Measurements from ENCODE around the gene TNKS1BP1. TPM values are rescaled to one million over a fixed set of nuclear protein-coding genes. Genes with fewer than 3 reads are reported as not detected.

The TNKS1BP1 gene
- polyA plus RNA-seq, 2 donors = 114 to 249 TPM

- H3K36me3 ChIP-seq (ENCODE audit: control insufficient read depth in 2 of 2, insufficient read depth in 2 of 2, low read length in 1 of 2) = peaks cover 9 to 20% of the 10 kb centered on the region in 2 donors
- peak overlapping the region; percentile 99 for H3K27ac ChIP-seq (ENCODE audit: low read depth in 2 of 2, low read length in 1 of 2)
- no peaks in the 10 kb centered on the region for H3K27me3 ChIP-seq (ENCODE audit: control insufficient read depth in 1 of 2, insufficient read depth in 2 of 2, low read length in 2 of 2)
- H3K9me3 ChIP-seq (ENCODE audit: control insufficient read depth in 2 of 2, insufficient read depth in 1 of 2, low read depth in 1 of 2, low read length in 1 of 2) = no peaks in the 10 kb centered on the region
- peaks cover 11 to 28% of the 10 kb centered on the region in 2 donors for H3K4me1 ChIP-seq (ENCODE audit: control insufficient read depth in 2 of 2, insufficient read depth in 2 of 2, low read length in 1 of 2)
- H3K4me3 ChIP-seq (ENCODE audit: low read depth in 1 of 2, low read length in 2 of 2) = peak overlapping the region; percentile 76 to 82
- 49 to 51% methylated on average over 3 of the region's 3 CpGs for whole genome bisulfite sequencing, 2 donors
Observed at GRCh38 chr11:57323167-57323854, 1.4 kb downstream of the TNKS1BP1 start.

GRCh38 chr11:57322256-57323166 lies 2.2 kb downstream of the TNKS1BP1 start:
- WGBS, 2 donors = 15 to 20% methylated on average over 13 of the region's 13 CpGs
- peak overlapping the region; percentile 44 to 82 for H3K4me3 ChIP-seq (ENCODE audit: low read depth in 1 of 2, low read length in 2 of 2)

GRCh38 chr11:57321388-57322255 lies 3.1 kb downstream of the TNKS1BP1 start:
- Histone ChIP-seq H3K27me3 (ENCODE audit: control insufficient read depth in 1 of 2, insufficient read depth in 2 of 2, low read length in 2 of 2) (no peaks in the 10 kb centered on the region), H3K36me3 (ENCODE audit: control insufficient read depth in 2 of 2, insufficient read depth in 2 of 2, low read length in 1 of 2) (peaks cover 4 to 29% of the 10 kb centered on the region in 2 donors), H3K4me1 (ENCODE audit: control insufficient read depth in 2 of 2, insufficient read depth in 2 of 2, low read length in 1 of 2) (peaks cover 14 to 37% of the 10 kb centered on the region in 2 donors), H3K27ac (ENCODE audit: low read depth in 2 of 2, low read length in 1 of 2) (peak overlapping the region; percentile 99), H3K4me3 (ENCODE audit: low read depth in 1 of 2, low read length in 2 of 2) (peak overlapping the region; percentile 44 to 82), H3K9me3 (ENCODE audit: control insufficient read depth in 2 of 2, insufficient read depth in 1 of 2, low read depth in 1 of 2, low read length in 1 of 2) (no peaks in the 10 kb centered on the region)
- WGBS, 2 donors = 28 to 29% methylated on average over 6 of the region's 6 CpGs

More at GRCh38 chr11:57322256-57323166, 2.2 kb downstream of the TNKS1BP1 start:
- Histone ChIP-seq H3K27me3 (ENCODE audit: control insufficient read depth in 1 of 2, insufficient read depth in 2 of 2, low read length in 2 of 2) (no peaks in the 10 kb centered on the region), H3K9me3 (ENCODE audit: control insufficient read depth in 2 of 2, insufficient read depth in 1 of 2, low read depth in 1 of 2, low read length in 1 of 2) (no peaks in the 10 kb centered on the region), H3K27ac (ENCODE audit: low read depth in 2 of 2, low read length in 1 of 2) (peak overlapping the region; percentile 99), H3K36me3 (ENCODE audit: control insufficient read depth in 2 of 2, insufficient read depth in 2 of 2, low read length in 1 of 2) (peaks cover 4 to 25% of the 10 kb centered on the region in 2 donors), H3K4me1 (ENCODE audit: control insufficient read depth in 2 of 2, insufficient read depth in 2 of 2, low read length in 1 of 2) (peaks cover 11 to 31% of the 10 kb centered on the region in 2 donors)

- Histone ChIP-seq H3K9me3 (ENCODE audit: control insufficient read depth in 2 of 2, insufficient read depth in 1 of 2, low read depth in 1 of 2, low read length in 1 of 2) (no peaks in the 10 kb centered on the region), H3K27me3 (ENCODE audit: control insufficient read depth in 1 of 2, insufficient read depth in 2 of 2, low read length in 2 of 2) (no peaks in the 10 kb centered on the region), H3K36me3 (ENCODE audit: control insufficient read depth in 2 of 2, insufficient read depth in 2 of 2, low read length in 1 of 2) (peaks cover 6 to 37% of the 10 kb centered on the region in 2 donors), H3K27ac (ENCODE audit: low read depth in 2 of 2, low read length in 1 of 2) (peak overlapping the region; percentile 99), H3K4me3 (ENCODE audit: low read depth in 1 of 2, low read length in 2 of 2) (peak overlapping the region in 1 of 2 donors; percentile 82), H3K4me1 (ENCODE audit: control insufficient read depth in 2 of 2, insufficient read depth in 2 of 2, low read length in 1 of 2) (peaks cover 14 to 33% of the 10 kb centered on the region in 2 donors)
- 56 to 74% methylated on average over 2 of the region's 2 CpGs for WGBS, 2 donors
Observed at GRCh38 chr11:57320719-57321387, 3.9 kb downstream of the TNKS1BP1 start.

GRCh38 chr11:57320067-57320718 lies 4.6 kb downstream of the TNKS1BP1 start:
- WGBS, 2 donors = 74 to 75% methylated on average over 21 to 22 of the region's 22 CpGs

GRCh38 chr11:57318178-57318577 lies 6.6 kb downstream of the TNKS1BP1 start:
- H3K4me1 ChIP-seq (ENCODE audit: control insufficient read depth in 2 of 2, insufficient read depth in 2 of 2, low read length in 1 of 2) = peaks cover 16 to 28% of the 10 kb centered on the region in 2 donors
- H3K9me3 ChIP-seq (ENCODE audit: control insufficient read depth in 2 of 2, insufficient read depth in 1 of 2, low read depth in 1 of 2, low read length in 1 of 2) = no peaks in the 10 kb centered on the region
- no peaks in the 10 kb centered on the region for H3K27me3 ChIP-seq (ENCODE audit: control insufficient read depth in 1 of 2, insufficient read depth in 2 of 2, low read length in 2 of 2)
- peak overlapping the region in 1 of 2 donors; percentile 57 for H3K27ac ChIP-seq (ENCODE audit: low read depth in 2 of 2, low read length in 1 of 2)
- H3K36me3 ChIP-seq (ENCODE audit: control insufficient read depth in 2 of 2, insufficient read depth in 2 of 2, low read length in 1 of 2) = peaks cover 9 to 60% of the 10 kb centered on the region in 2 donors
- H3K4me3 ChIP-seq (ENCODE audit: low read depth in 1 of 2, low read length in 2 of 2) = no peak overlapping the region
- 51 to 52% methylated on average over 2 of the region's 2 CpGs for WGBS, 2 donors

More at GRCh38 chr11:57320067-57320718, 4.6 kb downstream of the TNKS1BP1 start:
- H3K9me3 ChIP-seq (ENCODE audit: control insufficient read depth in 2 of 2, insufficient read depth in 1 of 2, low read depth in 1 of 2, low read length in 1 of 2) = no peaks in the 10 kb centered on the region
- no peak overlapping the region for H3K4me3 ChIP-seq (ENCODE audit: low read depth in 1 of 2, low read length in 2 of 2)
- no peaks in the 10 kb centered on the region for H3K27me3 ChIP-seq (ENCODE audit: control insufficient read depth in 1 of 2, insufficient read depth in 2 of 2, low read length in 2 of 2)
- peaks cover 14 to 30% of the 10 kb centered on the region in 2 donors for H3K4me1 ChIP-seq (ENCODE audit: control insufficient read depth in 2 of 2, insufficient read depth in 2 of 2, low read length in 1 of 2)
- H3K36me3 ChIP-seq (ENCODE audit: control insufficient read depth in 2 of 2, insufficient read depth in 2 of 2, low read length in 1 of 2) = peaks cover 6 to 41% of the 10 kb centered on the region in 2 donors
- peak overlapping the region in 1 of 2 donors; percentile 58 for H3K27ac ChIP-seq (ENCODE audit: low read depth in 2 of 2, low read length in 1 of 2)

- no peak overlapping the region for H3K4me3 ChIP-seq (ENCODE audit: low read depth in 1 of 2, low read length in 2 of 2)
- H3K4me1 ChIP-seq (ENCODE audit: control insufficient read depth in 2 of 2, insufficient read depth in 2 of 2, low read length in 1 of 2) = peaks cover 22 to 36% of the 10 kb centered on the region in 2 donors
- peaks cover 16 to 70% of the 10 kb centered on the region in 2 donors for H3K36me3 ChIP-seq (ENCODE audit: control insufficient read depth in 2 of 2, insufficient read depth in 2 of 2, low read length in 1 of 2)
- H3K27me3 ChIP-seq (ENCODE audit: control insufficient read depth in 1 of 2, insufficient read depth in 2 of 2, low read length in 2 of 2) = no peaks in the 10 kb centered on the region
- H3K27ac ChIP-seq (ENCODE audit: low read depth in 2 of 2, low read length in 1 of 2) = peak overlapping the region in 1 of 2 donors; percentile 36
- H3K9me3 ChIP-seq (ENCODE audit: control insufficient read depth in 2 of 2, insufficient read depth in 1 of 2, low read depth in 1 of 2, low read length in 1 of 2) = no peaks in the 10 kb centered on the region
- WGBS, 2 donors = 57 to 58% methylated on average over 3 of the region's 3 CpGs
Observed at GRCh38 chr11:57316017-57316416, 8.7 kb downstream of the TNKS1BP1 start.

GRCh38 chr11:57315491-57315890 lies 9.3 kb downstream of the TNKS1BP1 start:
- Histone ChIP-seq H3K36me3 (ENCODE audit: control insufficient read depth in 2 of 2, insufficient read depth in 2 of 2, low read length in 1 of 2) (peaks cover 16 to 70% of the 10 kb centered on the region in 2 donors), H3K27me3 (ENCODE audit: control insufficient read depth in 1 of 2, insufficient read depth in 2 of 2, low read length in 2 of 2) (no peaks in the 10 kb centered on the region)
- WGBS, 2 donors = 33 to 39% methylated on average over 8 of the region's 8 CpGs

More at GRCh38 chr11:57315491-57315890, 9.3 kb downstream of the TNKS1BP1 start:
- Histone ChIP-seq H3K9me3 (ENCODE audit: control insufficient read depth in 2 of 2, insufficient read depth in 1 of 2, low read depth in 1 of 2, low read length in 1 of 2) (no peaks in the 10 kb centered on the region), H3K4me3 (ENCODE audit: low read depth in 1 of 2, low read length in 2 of 2) (no peak overlapping the region), H3K4me1 (ENCODE audit: control insufficient read depth in 2 of 2, insufficient read depth in 2 of 2, low read length in 1 of 2) (peaks cover 22 to 35% of the 10 kb centered on the region in 2 donors), H3K27ac (ENCODE audit: low read depth in 2 of 2, low read length in 1 of 2) (peak overlapping the region in 1 of 2 donors; percentile 51)
